GM19438 (cell line): ENCODE measurements around the gene KLHL26.
"Not testable (repeated sequence)": the region's sequence is repeated elsewhere in the genome, so short reads cannot be mapped to it uniquely, and the experiment has no call there.

Experiments used
- ATAC-seq: cut with Tn5 transposase; IDR thresholded peaks from one replicate; pipeline ENCODE4 v1.9.1; 2021; ENCODE audit warnings: low read depth; ENCODE audit not compliant: unreplicated experiment

The KLHL26 gene

DNA sequence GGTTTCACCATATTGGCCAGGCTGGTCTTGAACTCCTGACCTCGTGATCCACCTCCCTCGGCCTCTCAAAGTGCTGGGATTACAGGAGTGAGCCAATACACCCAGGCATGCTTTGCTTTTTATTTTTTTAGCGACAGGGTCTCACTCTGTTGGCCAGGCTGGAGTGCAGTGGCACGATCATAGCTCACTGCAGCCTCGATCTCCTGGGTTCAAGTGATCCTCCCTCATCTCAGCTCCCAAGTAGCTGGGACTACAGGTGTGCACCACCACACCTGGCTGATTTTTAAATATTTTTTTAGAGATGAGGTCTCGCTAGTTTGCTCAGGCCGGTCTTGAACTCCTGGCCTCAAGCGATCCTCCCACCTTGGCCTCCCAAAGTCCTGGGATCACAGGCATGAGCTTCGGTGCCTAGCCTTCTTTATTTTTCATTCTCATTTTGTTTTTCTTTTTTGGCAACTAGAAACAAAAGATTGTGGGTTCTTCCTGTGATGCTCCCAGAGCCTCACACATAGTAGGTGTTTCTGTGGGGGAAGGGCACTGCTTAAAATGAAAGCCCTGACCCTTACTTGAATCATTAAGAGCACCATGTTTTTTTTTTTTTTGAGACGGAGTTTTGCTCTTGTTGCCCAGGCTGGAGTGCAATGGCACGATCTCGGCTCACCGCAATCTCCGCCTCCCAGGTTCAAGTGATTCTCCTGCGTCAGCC, 36.0 kb upstream of the KLHL26 start:
- not testable (repeated sequence) for ATAC-seq

GRCh38 chr19:18601875-18602274, 35.0 kb upstream of the KLHL26 start:
- no peak for ATAC-seq

DNA sequence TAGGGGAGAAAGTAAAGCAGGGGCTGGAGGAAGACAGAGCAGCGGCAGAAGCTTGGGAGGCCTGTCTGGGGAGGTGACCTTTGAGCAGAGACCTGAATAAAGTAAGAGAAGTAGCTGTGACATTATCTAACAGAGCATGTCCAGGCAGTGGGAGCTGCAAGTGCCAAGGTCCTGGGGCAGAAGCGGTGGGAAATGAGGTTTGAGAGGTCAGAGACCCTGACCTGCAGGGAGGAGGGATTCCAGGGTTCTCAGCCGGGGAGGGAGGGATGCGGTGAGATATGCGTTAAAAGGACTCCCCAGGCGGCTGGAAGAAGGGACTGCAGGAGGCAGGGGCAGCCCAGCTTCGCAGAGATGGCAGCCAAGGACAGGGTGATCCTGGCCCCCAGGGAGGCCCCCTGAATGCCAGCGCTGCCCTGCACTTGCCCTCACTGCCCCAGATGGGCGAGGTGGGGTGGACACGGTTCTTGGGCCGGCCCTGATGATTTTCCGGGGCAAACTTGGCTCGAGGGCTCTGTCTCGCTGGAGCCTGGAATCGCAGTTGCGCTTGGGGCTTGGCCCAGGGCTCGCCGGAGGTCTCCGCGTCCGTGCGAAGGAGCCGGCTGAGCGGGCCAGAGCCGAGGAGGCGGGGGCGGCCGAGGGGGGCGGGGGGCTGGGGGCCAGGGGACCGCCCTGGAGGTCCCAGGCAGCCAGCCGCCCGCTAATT, 33.4 kb upstream of the KLHL26 start:
- ATAC-seq: no peak

GRCh38 chr19:18603958-18604819, 32.6 kb upstream of the KLHL26 start:
- no peak for ATAC-seq

DNA sequence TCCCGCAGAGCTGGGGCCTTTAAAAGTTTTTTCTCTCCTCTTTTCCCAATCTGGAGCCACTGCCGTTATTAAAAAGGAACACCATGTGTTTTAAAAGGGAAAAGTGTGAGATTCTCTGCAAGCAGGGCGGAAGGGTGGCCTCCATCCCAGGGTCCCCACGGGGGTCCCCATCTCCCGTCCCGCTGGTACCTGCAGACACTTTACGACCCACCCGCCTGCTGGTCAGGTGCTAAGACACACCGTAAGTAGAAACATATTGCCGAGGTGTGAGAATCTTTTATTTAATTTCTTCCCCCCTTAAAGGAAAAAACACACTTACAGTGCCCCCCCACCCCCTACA, 32.0 kb upstream of the KLHL26 start:
- no peak for ATAC-seq

DNA sequence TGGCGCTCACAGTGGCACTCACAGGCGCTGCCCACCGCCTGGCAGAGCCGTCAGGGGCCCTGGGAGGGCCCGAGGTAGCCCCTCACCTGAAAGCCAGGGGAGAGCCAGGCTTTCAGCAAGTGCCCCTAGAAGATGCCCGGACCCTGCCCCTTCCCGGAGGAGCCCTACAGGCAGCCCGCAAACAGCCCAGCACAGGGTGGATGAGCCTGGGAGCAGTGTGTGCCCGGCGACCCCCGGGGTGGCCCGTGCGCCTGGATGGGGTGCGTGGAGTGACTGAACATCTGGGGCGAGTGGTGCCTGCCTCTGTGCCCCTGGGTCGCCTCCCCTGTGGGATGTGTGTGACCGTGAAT, 31.7 kb upstream of the KLHL26 start:
- ATAC-seq: no peak

- ATAC-seq: no peak
Observed at GRCh38 chr19:18605546-18606280, 31.1 kb upstream of the KLHL26 start.

DNA sequence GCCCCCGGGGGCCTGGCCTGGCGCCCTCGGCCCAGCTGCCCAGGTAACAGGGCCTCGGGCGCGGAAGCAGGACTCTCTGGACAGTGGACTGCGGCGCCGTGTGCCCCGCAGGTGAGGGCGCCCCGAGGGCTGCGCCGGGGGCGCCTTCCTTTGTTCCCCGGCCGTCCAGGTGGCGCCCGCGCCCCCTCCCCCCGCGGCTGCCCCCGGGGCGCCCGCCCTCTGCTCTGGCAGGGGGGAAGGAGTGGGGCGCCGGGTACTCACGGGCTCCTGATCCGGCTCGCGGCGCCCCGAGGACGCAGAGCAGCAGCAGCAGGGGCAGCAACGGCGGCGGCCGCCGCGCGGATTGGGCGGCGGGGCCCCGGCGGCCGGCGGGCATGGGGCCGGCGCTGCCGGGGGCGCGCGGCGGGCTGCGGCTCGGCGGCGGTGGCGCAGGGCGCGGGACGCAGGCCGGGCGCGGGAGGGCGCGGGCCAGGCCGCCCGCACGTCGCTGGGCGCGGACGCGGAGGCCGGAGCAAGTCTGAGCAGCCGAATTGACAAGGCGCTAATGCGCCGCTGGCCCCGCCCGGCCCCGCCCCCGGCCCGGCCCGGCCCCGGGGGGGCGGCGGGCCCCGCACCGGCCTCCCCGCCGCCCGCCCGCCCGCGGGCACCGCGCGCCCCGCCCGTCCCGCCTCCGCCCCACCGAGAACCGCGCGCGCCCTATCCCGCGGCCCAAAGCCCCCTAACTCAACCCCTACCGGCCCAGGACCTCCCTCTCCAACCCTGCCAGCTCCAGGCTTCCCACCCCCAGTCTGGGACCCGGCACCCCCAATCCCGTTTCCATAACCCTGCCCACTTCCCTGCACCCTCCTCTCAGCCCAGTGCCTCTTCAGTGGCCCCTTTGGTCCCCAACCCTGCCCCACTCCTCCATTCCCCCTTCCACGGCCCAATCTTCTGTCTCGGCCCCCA, 30.3 kb upstream of the KLHL26 start, which contains the start of gene CRLF1:
TSS of gene CRLF1 (minus strand) at position 519 of the 945 bp plus-strand sequence. CDS start at position 376, 143 bp downstream.
- ATAC-seq: no peak

GRCh38 chr19:18607226-18608101, 29.4 kb upstream of the KLHL26 start:
- ATAC-seq: no peak

GRCh38 chr19:18608102-18608804, 28.6 kb upstream of the KLHL26 start:
- no peak for ATAC-seq

- no peak for ATAC-seq
Observed at GRCh38 chr19:18608805-18609716, 27.8 kb upstream of the KLHL26 start.

DNA sequence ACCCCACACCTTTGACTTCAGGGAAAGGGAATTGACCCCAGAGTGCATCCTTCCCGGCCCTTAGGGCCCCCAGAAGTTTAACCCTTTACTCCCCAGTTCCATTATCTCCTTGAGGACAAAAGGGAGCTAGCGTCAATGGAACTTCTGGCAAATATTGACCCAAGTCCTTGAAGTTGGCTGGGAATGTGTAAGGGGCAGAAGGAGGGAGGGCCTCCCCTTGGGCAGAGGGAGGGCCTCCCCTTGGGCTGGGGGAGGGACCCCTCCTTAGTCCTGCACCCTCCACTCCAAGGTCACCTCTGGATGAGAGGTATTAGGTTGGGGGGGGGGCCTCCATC, 27.1 kb upstream of the KLHL26 start:
- ATAC-seq: no peak

GRCh38 chr19:18610245-18610555, 26.6 kb upstream of the KLHL26 start:
- ATAC-seq: no peak

GRCh38 chr19:18610556-18611326, 26.1 kb upstream of the KLHL26 start:
- ATAC-seq: no peak

- ATAC-seq: no peak
Observed at GRCh38 chr19:18611327-18612050, 25.3 kb upstream of the KLHL26 start.
